ENCODE results near the gene NUP62. TPM values are rescaled to one million over a fixed set of nuclear protein-coding genes. Genes with fewer than 3 reads are reported as not detected.
"Not testable (repeated sequence)": the region's sequence is repeated elsewhere in the genome, so short reads cannot be mapped to it uniquely, and the experiment has no call there.

Gene NUP62
- total RNA-seq, 2 experiments from 2014 or later: 164 to 179 TPM

DNA sequence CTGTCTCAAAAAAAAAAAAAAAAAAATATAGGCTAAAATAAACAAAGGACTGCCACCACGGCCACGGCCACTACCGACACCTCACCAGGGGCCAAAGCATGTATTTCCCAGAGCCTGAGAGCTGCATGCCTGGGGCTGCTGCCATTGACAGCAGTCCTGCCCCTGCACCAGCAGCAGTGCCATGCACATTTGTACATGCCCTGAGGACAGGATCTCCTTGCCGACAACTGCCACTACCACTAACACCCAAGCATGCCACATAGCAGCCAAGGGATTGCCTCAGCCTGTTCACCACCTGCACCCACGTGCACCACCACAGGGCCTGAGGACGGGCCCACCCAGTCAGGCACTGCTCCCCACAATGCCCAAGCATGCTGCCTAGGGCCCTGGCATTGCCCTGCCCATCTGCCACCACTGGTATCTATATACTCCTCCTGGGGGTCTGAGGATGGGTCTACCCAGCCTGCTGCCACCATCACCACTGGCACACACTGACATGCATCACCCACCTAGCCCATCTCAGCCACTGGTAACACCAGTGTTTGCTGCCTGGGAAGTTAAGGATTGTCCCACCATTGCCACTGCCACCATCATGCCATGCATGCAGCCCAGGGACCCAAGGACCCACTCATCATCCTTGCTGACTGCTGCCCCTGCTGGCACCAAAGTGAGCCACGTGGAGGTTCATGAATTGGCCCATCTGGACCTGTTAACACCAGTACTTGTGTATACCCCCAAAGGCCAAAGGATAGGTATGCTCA lies 10.6 kb upstream of the NUP62 start:
- Mint-ChIP-seq H3K27me3 (peaks cover 8% of the 10 kb centered on the region), H3K9me3 (no peaks in the 10 kb centered on the region), H3K27ac (no peak overlapping the region), H3K4me1 (peaks cover 16% of the 10 kb centered on the region), H3K36me3 (no peaks in the 10 kb centered on the region), H3K4me3 (no peak overlapping the region)
- no peak for DNase-seq

DNA sequence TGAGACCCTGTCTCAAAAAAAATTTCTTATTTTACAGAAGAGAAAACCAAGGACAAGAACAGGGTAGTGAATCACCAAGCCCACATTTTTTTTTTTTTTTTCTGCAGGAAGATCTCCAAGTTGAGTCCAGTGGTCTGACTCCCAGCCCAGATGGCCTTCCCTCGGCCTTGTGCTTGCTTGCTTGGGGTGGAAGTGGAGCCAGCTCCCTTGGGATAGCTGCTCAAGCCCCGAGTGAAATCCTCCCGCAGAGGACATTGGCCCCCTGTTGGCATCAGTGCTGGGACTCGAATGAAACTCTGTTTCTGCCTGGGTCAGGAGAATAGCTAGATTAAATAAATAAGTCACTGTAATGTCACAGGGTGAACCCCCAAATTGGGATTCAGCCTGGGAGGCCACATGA lies 9.4 kb upstream of the NUP62 start:
- no peak for DNase-seq
- no peak overlapping the region for H3K27ac Mint-ChIP-seq
- no peak overlapping the region for H3K4me3 Mint-ChIP-seq
- no peaks in the 10 kb centered on the region for H3K9me3 Mint-ChIP-seq
- peaks cover 10% of the 10 kb centered on the region for H3K4me1 Mint-ChIP-seq
- H3K27me3 Mint-ChIP-seq: peaks cover 4% of the 10 kb centered on the region
- H3K36me3 Mint-ChIP-seq: peaks cover 2% of the 10 kb centered on the region

DNA sequence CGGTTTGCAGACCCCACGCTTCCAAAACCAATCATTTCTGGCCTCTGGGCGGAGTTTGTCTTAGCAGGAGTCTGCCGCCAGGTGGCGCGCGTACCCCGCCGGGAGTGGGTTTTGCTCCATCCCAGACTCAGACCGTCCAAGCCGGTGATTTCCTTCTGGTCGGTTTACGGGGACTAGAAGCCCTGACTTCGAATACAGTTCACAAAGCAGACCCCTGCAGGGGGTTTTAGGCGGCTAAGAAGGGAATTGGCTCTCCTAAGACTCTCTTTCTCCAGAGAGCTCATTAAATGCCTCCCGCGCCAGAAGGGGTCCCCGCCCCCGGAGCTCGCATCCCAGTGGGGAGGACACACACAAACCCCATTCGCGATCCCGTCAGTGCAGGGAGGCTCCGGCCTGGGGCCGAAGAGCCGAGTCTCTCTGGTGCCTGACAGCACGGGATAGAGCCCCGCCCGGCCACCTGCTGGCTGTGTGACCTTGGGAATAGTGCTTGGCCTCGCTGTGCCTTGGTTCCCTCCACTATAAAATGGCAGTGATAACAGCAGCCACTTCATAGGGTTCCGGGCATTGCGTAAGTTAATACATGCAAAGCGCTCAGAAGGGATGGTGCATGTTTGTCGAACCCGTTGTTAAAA lies 8.6 kb upstream of the NUP62 start:
- Mint-ChIP-seq H3K4me1 (peaks cover 11% of the 10 kb centered on the region), H3K4me3 (no peak overlapping the region), H3K36me3 (peaks cover 7% of the 10 kb centered on the region), H3K9me3 (no peaks in the 10 kb centered on the region), H3K27ac (no peak overlapping the region), H3K27me3 (no peaks in the 10 kb centered on the region)
- peak; percentile 79 for DNase-seq

DNA sequence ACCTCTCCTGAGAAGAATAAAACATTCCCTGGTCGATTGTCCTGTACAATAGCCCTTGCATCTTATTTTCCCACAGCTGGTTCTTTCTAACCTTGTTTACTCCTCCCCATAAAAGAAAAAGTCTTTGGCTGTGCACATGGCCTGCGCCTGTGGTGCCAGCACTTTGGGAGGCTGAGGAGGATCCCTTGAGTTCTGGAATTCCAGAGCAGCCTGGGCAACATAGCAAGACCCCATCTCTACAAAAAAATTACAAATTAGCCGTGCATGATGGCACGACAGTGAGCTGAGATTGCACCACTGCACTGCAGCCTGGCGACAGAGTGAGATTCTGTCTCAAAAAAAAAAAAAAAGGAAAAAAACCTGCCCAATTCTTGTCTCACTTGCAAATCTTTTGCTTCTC lies 7.2 kb upstream of the NUP62 start:
- H3K36me3 Mint-ChIP-seq: peaks cover 14% of the 10 kb centered on the region
- no peak for DNase-seq
- H3K9me3 Mint-ChIP-seq: no peaks in the 10 kb centered on the region
- peaks cover 18% of the 10 kb centered on the region for H3K4me1 Mint-ChIP-seq
- no peak overlapping the region for H3K4me3 Mint-ChIP-seq
- no peak overlapping the region for H3K27ac Mint-ChIP-seq
- no peaks in the 10 kb centered on the region for H3K27me3 Mint-ChIP-seq

DNA sequence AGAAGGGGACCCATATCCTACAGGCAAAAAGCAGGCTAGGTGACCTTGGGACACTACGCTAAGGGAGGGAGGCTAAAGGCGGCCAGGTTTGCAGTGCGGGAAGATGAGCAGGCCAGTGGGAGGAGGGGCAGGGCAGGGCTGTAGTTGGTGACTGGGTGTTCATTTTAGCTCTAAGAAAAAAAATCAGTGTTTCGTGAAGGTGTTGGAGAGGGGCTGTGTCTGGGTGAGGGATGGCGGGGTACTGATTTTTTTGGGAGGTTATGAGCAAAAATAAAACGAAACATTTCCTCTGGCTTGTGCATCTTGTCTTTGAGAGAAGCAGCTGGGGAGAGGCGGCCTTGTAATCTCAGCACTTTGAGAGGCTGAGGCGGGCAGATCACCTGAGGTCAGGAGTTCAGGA lies 4.3 kb upstream of the NUP62 start:
- Mint-ChIP-seq H3K27me3 (peaks cover 7% of the 10 kb centered on the region), H3K36me3 (peaks cover 35% of the 10 kb centered on the region), H3K9me3 (peaks cover 5% of the 10 kb centered on the region), H3K4me1 (peaks cover 28% of the 10 kb centered on the region), H3K4me3 (no peak overlapping the region), H3K27ac (no peak overlapping the region)
- no peak for DNase-seq

DNA sequence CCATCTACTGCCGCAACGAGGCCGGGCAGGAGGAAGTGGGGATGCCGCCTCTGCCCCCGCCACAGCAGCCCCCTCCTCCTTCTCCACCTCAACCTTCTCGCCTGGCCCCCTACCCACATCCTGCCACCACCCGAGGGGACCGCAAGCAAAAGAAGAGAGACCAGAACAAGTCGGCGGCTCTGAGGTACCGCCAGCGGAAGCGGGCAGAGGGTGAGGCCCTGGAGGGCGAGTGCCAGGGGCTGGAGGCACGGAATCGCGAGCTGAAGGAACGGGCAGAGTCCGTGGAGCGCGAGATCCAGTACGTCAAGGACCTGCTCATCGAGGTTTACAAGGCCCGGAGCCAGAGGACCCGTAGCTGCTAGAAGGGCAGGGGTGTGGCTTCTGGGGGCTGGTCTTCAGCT lies 3.4 kb upstream of the NUP62 start:
- peak overlapping the region; percentile 4 for H3K4me3 Mint-ChIP-seq
- DNase-seq: peak; percentile 36
- peaks cover 44% of the 10 kb centered on the region for H3K36me3 Mint-ChIP-seq
- H3K9me3 Mint-ChIP-seq: peaks cover 5% of the 10 kb centered on the region
- no peak overlapping the region for H3K27ac Mint-ChIP-seq
- peaks cover 30% of the 10 kb centered on the region for H3K4me1 Mint-ChIP-seq
- H3K27me3 Mint-ChIP-seq: peaks cover 10% of the 10 kb centered on the region

DNA sequence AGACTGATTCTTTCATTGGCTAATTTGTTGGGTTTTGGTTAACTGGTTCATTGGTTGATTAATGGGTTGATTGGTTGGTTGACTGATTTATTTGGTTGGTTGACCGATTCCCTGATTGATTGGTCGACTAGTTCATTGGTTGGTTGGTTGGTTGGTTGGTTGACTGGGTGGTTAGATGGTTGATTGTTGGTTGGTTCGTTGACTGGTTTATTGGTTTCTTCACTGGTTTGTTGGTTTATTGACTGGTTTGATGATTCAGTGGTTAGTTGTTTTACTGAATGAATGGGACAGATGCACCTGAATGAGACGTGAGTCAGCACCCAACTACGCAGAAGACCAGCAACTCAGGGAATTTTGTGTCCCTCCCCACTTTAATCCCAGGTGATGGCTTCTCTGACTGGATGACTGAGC lies 2.7 kb upstream of the NUP62 start:
- Mint-ChIP-seq H3K4me1 (peaks cover 36% of the 10 kb centered on the region), H3K27ac (no peak overlapping the region), H3K4me3 (no peak overlapping the region), H3K36me3 (peaks cover 51% of the 10 kb centered on the region), H3K27me3 (peaks cover 10% of the 10 kb centered on the region), H3K9me3 (peaks cover 5% of the 10 kb centered on the region)
- DNase-seq: no peak

DNA sequence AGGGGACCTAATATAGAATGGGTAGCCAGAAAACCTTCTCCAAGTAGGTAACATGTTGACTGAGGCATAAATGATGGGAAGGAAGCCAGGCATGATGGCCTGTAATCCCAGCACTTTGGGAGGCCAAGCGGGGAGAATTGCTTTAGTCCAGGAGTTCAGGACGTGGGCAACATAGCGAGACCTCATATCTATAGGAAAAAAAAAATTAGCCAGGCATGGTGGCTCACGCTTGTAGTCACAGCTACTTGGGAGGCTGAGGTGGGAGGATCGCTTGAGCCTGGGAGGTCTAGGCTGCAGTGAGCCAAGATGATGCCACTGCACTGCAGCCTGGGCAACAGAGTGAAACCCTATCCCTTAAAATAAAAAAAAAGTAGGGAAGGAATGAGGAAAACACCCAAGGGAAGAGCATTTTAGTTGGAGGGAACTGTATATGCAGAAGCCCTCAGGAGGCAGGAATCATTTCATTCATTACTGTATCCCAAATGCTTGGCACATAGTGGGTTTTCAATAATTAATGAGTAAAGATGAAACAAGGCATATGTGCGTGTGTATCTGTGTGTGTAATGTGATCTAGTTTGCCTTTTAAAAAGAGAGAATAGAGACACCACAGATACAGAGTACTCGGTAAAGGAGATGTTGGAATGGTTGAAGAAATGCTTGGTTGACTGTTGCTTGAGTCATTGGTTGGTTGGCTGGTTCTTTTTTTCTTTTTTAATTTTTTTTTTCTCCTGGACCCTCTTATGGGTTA lies 2.2 kb upstream of the NUP62 start:
- no peak overlapping the region for H3K4me3 Mint-ChIP-seq
- peaks cover 37% of the 10 kb centered on the region for H3K4me1 Mint-ChIP-seq
- H3K27me3 Mint-ChIP-seq: peaks cover 10% of the 10 kb centered on the region
- peaks cover 55% of the 10 kb centered on the region for H3K36me3 Mint-ChIP-seq
- peaks cover 5% of the 10 kb centered on the region for H3K9me3 Mint-ChIP-seq
- H3K27ac Mint-ChIP-seq: no peak overlapping the region
- no peak for DNase-seq

DNA sequence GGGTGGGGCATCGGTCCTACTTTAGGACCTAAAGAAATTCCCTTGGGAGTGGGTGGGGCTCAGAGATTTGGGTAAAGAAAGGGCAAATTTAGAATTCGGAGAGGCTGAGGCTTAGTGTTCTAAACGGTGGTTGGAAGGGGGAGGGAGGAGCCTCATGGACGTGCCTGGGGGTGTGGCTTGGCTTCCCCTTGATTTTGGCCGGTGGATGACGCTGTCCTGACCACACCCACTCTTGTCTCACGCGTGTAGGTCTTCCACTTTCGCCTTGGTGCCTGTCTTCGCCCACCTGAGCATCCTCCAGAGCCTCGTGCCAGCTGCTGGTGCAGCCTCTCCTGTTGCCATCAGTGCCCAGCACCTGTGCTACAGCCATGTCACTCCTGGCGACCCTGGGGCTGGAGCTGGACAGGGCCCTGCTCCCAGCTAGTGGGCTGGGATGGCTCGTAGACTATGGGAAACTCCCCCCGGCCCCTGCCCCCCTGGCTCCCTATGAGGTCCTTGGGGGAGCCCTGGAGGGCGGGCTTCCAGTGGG lies 1.2 kb upstream of the NUP62 start:
- H3K27me3 Mint-ChIP-seq: peaks cover 10% of the 10 kb centered on the region
- peaks cover 40% of the 10 kb centered on the region for H3K4me1 Mint-ChIP-seq
- peaks cover 60% of the 10 kb centered on the region for H3K36me3 Mint-ChIP-seq
- peaks cover 5% of the 10 kb centered on the region for H3K9me3 Mint-ChIP-seq
- no peak overlapping the region for H3K27ac Mint-ChIP-seq
- peak overlapping the region; percentile 97 for H3K4me3 Mint-ChIP-seq
- no peak for DNase-seq

DNA sequence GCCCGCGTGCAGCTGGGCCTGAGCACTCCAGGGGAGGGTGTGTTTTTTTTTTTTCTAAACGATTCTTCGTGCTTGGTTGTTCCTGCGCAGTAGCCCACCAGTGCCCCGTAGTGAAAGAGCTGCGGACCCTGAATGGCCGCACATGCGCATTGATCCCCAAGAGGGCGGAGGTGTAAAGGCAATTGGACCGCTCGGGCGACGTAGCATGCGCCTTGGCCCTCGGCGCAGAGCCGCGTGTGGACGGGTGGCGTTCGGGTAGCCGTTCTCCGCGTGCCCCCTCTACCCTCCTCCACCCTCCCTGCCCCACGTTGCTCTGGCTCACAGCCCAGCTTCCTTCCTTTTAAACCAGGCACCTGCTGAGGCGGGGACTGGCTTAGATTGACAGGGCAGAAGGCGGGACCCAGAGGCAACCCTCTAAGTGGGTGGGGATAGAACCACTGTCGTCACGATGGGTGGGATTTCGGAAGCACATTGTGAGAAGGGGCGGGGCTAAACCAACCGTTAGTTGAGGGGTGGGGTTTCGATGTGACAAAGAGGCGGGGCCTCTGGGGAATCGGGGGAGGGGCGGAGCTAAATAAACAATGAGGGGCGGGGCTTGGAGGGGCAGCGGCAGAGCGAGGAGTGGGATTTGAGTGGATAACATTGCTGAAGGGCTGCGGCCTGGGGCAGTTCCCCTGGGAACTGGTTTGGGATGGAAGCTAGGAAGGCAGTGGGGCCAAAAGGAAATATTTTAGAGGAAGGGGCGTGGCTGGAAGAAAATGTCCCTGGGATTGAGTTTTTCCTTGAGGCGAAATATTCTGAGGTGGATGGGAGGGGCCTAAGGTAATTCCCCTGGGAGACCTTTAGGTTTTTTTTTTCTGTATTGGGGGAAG lies 543 bp upstream of the NUP62 start:
- Mint-ChIP-seq H3K9me3 (peaks cover 5% of the 10 kb centered on the region), H3K27me3 (peaks cover 10% of the 10 kb centered on the region), H3K36me3 (peaks cover 63% of the 10 kb centered on the region), H3K27ac (peak overlapping the region; percentile 99), H3K4me1 (peaks cover 43% of the 10 kb centered on the region), H3K4me3 (peak overlapping the region; percentile 97)
- peak; percentile 90 for DNase-seq

DNA sequence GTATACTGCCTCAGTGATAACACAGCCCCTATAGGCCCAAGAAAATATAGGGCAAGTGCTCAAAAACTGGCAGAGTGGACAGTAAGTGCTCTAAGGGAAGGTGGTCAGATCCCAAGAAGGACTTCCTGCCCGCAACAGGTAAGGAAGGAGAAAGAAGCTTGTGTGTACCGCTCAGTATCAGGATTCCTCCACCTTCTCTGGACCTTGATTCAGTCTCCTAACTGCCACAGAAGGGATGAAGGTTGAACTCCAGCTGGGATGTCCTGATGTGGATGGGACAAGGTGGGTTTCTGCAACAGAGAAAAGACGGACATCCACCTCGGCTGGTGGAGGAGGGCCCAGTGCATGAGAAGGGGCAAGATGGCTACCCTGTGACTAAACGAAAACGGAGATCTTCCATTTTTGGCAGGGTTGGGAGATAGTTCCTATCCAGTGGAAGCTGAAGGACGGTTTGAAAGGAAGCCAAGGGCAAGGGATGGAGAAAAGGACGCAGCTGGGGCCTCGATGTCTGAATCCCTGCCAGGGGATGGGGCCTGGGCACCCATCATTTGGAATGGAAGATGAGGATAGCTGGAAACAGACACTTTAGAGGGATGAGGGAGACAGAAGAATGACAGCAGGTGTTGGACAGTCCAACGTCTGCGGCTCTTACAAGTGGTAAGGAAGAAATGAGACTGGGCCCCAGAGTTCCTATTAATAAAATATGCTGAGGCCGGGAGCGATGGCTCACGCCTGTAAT lies 1.6 kb downstream of the NUP62 start:
- peak overlapping the region; percentile 97 for H3K4me3 Mint-ChIP-seq
- H3K36me3 Mint-ChIP-seq: peaks cover 58% of the 10 kb centered on the region
- H3K27ac Mint-ChIP-seq: peak overlapping the region; percentile 99
- H3K9me3 Mint-ChIP-seq: peaks cover 5% of the 10 kb centered on the region
- peaks cover 42% of the 10 kb centered on the region for H3K4me1 Mint-ChIP-seq
- DNase-seq: no peak
- H3K27me3 Mint-ChIP-seq: peaks cover 10% of the 10 kb centered on the region

DNA sequence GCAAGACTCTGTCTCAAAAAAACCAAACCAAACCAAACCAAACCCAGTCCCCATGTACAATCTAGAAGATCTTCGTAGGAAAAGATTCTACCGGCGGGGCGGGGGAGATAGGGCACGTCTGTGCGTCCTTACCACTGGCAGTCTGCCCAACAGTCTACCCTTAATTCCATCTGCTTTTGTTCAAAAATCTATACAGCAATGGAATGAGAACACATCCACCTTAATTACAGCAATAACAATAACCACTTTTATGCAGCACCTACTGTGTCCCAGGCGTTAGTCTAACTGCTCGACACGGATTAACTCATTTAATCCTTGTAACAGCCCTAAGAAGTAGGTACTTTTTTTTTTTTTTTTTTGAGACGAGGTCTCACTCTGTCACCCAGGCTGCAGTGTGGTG lies 2.8 kb downstream of the NUP62 start:
- Mint-ChIP-seq H3K27ac (no peak overlapping the region), H3K9me3 (peaks cover 5% of the 10 kb centered on the region), H3K36me3 (peaks cover 52% of the 10 kb centered on the region), H3K4me1 (peaks cover 43% of the 10 kb centered on the region), H3K4me3 (peak overlapping the region; percentile 52), H3K27me3 (peaks cover 10% of the 10 kb centered on the region)
- DNase-seq: no peak

DNA sequence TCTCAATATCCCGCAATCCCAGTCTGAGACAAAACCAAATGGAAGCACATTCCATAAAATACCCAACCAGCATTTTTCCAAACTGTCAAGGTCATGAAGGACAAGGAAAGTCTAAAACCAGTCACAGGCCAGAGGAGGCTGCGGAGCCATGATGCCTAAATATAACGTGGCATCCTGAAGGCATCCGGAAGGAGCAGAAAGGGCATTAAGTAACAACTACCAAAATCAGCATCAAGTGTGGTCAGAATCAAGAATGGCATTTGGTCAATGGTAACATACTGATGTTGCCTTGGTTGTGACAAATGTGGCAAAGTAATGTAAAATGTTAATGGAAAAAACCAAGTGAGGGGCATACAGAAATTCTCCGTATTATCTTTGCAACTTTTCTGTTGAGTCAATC lies 3.8 kb downstream of the NUP62 start:
- peaks cover 52% of the 10 kb centered on the region for H3K36me3 Mint-ChIP-seq
- H3K4me1 Mint-ChIP-seq: peaks cover 47% of the 10 kb centered on the region
- H3K9me3 Mint-ChIP-seq: peaks cover 5% of the 10 kb centered on the region
- no peak for DNase-seq
- H3K27ac Mint-ChIP-seq: no peak overlapping the region
- peaks cover 10% of the 10 kb centered on the region for H3K27me3 Mint-ChIP-seq
- no peak overlapping the region for H3K4me3 Mint-ChIP-seq

DNA sequence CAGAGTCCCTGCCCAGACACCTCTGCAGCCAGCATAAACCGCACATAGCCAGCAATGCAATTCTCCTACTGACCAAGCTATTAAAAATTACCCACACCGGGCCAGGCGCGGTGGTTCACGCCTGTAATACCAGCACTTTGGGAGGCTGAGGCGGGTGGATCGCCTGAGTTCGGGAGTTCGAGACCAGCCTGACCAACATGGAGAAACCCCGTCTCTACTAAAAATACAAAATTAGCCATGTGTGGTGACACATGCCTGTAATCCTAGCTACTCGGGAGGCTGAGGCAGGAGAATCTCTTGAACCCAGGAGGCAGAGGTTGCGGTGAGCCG lies 4.5 kb downstream of the NUP62 start:
- DNase-seq, H3K4me3 Mint-ChIP-seq, H3K9me3 Mint-ChIP-seq, H3K27me3 Mint-ChIP-seq: not testable (repeated sequence)
- H3K27ac Mint-ChIP-seq: peak overlapping the region; percentile 38
- peaks cover 43% of the 10 kb centered on the region for H3K4me1 Mint-ChIP-seq
- peaks cover 51% of the 10 kb centered on the region for H3K36me3 Mint-ChIP-seq
